Activated effector memory CD4-positive, alpha-beta T cell treated with anti-CD3 and anti-CD28 coated beads, Interleukin-2, amount 50 U/mL, for 16 hours (primary cell): ENCODE measurements around the gene KLHL29.

Experiments
- DNase-seq: peaks from one replicate; pipeline ENCODE4 v3.0.0-alpha.2; 2020

KLHL29 gene

DNA sequence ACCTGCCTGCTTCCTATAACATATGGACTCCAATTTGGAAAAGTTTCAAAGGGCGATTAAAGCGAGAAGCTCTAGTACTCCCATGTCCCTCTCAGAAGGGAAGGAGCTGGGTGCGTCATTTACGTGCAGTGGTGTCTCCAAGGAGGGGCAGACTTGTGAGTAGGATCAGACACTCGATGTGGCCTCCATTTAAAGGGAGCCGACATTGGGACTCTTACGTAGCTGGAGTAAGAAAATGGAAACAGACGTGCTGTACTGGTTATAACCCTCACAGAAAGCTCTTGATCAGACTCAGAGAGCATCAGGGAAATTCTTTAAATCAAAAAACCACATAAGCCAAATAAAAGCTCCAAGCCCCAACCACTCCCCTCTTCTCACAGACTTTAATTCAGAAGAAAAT, 198.5 kb downstream of the KLHL29 start:
- no peak for DNase-seq

DNA sequence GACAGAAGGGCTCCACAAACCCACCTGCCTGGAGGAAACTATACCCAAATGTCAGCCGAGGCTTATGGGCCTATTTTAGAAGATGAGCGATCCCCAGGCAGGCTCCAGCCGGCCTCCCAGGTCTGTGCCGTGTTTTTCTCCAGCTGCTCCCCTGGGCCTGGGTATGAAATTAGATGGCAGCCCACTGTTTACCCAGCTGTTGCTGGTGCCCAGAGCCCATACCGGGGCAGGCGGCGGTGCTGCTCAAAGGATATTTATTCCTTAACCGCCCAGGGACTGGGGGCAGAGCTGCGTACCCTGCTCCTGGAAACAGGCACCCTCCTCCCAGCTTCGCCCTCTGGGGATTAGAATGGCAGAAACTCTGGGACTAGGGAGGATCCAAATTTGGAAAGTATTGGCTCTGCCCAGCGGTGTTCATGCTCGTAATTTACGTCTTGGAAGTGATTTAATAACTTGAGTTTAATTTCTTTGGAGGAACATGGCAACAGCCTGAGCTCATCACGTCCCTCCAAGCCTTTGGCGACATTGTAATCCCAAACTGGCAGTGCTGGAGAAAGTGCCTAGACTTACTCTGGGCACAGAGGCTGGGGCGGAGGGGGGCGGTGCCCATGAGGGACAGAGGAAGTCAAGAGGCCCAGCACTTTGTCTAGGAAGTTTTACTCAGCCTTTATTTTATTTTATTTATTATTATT, 199.2 kb downstream of the KLHL29 start:
- no peak for DNase-seq

DNA sequence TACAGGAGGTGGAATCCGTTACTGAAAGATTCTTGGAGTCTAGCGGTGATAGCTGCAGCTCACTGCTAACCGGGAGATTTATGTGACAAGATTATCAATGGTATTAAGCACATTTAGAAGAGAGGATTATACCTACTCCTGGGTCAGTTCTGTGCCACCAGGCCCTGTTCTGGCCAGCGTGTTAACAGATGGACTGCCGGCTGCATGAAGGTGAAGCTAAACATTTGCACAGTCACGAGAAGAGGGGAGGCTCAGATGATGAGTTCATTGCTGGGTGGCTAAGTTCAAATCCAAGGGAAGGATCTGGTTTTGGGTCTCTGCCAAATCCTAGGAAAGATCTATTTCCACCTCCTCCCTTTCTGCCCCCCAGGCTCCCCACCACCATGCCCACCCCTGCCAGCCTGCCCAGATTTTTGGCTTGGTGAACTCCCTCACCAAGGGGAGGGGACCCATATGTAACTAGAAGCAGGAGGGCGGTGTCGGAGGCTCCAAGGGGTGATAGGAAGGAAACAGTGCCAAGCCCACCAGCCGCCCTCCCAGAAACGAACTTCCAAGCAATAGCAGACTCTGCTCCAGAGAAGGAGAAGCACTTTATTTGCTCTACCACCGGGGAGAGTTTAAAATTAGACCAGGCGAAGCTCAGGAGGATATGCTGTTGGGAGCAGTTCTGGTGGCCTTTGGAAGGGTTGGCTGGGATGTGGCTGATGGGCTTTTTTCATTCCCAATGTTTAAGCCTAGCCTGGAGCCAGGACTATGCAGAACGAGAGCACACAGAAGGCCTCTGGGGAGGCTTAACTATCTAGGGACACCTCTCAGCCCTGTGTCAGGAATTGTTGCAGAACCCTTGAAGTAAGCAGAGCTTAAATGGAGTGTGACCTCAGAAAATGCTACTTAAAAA, 200.5 kb downstream of the KLHL29 start:
- DNase-seq: no peak

- no peak for DNase-seq
Observed at GRCh38 chr2:23586741-23587306, 201.8 kb downstream of the KLHL29 start.

GRCh38 chr2:23587341-23587880, 202.4 kb downstream of the KLHL29 start:
- DNase-seq: no peak

- DNase-seq: no peak
Observed at GRCh38 chr2:23588106-23588505, 203.1 kb downstream of the KLHL29 start.

DNA sequence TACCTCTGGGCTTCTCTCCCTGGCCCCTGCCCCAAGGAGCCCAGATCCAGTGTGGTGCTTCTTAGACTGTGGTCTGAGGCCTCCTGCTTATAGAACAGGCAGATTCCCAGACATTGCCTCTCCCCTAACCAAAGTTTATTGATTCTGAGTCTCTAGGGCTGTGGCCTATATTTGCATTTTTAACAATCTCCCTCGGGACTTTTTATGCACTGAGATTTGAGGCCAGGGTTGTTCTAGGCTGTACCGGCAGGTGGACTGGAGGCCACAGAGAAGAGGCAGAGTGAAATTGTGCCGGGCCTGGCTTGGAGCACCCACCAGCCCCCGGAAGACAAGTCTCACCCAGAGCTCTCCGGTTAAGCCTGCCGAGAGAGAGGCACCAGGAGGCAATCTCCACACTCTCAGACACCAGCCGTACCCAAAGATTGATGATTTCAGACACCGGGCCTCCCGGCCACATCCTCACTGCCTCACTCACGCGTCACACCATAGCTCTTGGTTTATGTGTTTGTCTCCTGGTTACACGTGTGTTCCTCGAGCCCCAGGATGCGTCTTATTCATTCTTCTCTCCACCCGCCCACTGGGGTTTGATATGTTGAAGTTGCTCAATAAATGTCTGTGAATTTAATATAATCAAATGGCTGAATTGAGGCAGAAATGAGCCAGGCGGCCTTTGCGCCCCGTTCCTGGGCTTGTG, 203.7 kb downstream of the KLHL29 start:
- no peak for DNase-seq

GRCh38 chr2:23589220-23589647, 204.3 kb downstream of the KLHL29 start:
- no peak for DNase-seq

DNA sequence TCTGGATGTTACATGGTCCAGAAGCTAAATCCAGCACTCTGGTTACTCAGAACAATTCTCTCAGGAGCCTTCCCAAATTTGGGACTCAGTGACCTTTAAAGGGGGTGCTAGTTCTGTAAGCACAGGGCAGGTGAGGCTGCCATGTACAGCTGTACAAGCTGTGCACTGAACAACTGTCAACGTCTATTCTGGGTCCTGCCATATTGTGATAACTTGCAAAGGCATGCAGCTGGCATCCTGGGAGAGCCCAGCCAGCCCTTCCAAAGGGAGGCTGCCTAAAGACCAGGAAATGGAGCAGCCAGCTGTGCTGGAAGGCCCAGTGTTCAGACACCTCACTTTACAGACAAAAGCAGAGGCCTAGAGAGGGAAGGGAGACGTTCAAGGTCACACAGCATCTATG, 204.8 kb downstream of the KLHL29 start:
- no peak for DNase-seq

DNA sequence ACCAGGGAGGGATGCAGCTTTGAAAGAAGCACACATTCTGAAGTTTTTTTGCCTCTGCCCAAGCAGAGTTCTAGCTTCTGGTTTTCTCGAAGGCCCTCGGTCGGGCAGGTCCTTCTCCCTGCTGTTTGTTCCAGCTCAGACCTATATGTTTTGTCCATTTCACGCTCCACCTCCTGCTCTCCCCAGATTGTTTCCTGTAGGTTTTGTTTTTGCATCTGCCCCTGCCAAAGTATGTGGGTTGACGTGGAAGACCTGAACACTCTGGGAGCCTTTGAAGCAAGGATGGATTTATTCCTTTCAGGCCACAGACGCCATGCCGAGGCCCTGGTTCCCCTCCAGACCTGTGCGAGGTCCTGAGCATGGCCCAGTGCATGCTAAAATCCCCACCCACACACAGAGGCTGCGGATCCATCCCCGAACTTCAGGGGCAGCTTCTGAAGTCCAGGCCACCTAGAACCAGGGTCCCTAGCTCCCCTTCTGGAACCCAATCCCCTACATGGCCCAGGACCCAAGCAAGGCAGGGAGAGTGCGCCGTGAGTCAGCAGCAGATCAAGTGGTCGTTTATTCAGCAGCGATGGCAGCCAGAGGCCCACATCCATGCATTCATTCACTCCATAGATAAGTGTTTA, 205.4 kb downstream of the KLHL29 start:
- peak; percentile 16 for DNase-seq

DNA sequence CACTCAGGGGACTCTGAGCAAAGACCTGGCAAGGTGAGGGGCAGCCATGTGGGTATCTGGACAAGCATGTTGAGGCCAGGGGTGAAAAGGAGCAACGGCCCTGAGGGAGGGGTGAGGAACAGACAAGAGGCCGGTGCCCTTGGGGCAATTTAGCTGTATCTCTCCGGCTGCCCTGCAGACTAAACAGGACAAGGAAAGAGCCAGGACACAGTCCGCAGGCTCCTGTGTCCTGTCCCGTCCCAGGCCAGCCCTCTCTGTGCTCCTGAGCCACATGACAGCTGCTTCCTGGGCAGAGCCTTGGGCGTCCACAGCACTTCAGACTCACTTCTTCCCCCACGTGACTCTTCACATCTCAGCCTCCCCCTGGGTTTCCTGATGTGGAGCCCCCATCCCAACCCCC, 206.1 kb downstream of the KLHL29 start:
- DNase-seq: no peak

DNA sequence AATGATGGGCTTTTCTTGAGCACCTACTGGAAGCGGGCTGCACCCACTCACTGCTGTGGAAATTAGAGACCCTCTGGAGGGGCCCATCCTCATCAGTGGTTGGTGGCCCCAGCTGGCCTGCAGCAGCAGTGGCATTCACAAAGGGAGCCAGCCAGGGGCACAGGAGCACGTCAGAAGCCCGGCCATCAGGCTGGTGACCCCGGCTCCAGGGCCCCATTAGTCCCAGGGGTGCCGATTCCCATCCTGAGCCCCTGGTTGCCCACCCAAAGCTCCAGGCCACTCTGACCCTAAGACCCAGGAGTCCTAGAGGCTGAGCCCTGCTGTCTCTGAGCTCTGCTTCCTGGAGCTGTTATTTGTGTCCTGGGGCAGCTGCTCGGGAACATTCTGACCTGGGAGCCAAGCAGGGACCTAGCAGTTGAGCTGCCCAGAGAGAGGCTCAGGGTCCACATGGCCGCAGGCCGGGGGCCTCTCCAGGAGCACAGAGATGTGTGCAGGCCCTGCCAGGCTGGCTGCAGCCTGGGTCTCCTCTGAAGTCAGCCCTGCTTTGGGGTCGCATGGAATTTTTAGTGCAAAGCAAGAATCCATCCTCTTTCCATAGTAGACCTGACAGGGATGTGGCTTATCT, 207.2 kb downstream of the KLHL29 start:
- DNase-seq: no peak

GRCh38 chr2:23592898-23593751, 208.1 kb downstream of the KLHL29 start:
- no peak for DNase-seq

DNA sequence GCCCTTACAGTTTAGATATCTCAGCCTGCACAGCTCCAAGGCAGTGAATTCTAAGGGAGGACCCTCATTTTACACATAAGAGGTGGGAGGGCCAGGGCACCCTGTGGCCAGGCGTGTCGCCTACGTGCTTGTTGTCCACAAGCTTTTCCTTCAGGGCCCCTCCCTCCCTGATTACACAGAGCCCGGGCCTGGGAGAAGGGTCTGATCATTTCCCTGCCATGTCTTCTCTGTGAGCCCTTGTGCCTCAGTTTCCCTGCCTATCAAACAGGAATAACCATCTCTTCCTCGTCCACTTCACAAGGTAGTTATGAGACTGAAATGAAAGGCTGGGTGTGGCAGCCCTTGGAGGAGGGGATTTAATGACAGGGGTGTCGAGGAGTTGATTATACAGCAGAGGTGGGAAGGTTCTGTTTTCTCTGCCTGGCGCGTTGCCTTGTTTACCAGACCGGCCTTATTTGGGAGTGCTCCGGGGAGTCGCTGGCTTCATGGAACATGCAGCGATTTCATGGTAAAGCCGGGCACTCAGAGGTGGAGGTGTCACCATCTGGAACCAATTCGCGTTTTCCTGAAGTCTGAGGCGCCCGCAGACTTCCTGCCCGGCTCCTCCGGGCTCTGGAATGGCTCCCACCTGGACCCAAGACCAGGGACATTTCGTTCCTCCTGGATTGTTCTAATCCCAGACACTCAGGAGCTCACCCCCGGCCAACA, 208.9 kb downstream of the KLHL29 start:
- peak; percentile 41 for DNase-seq

- no peak for DNase-seq
Observed at GRCh38 chr2:23594460-23594825, 209.5 kb downstream of the KLHL29 start.

DNA sequence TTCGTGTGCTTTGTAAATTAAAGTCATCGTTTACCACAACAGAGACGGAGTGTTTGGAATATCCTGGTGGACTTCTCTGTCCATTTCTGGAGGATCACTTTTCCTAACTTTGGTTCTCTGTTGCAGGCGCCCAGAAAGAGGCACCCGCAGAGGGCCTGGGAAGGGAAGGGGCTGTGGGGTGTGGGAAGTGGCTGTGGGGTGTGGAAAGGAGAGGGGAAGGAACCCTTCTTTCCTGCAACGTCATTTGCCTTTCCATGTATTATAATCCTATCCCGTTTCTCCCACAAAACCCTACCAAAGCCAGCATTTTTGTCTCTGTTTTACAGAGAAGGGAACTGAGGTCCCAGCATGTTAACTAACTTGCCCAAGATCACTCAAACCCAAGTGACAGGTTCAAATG, 210.0 kb downstream of the KLHL29 start:
- DNase-seq: no peak

GRCh38 chr2:23595601-23596251, 210.7 kb downstream of the KLHL29 start:
- DNase-seq: no peak

DNA sequence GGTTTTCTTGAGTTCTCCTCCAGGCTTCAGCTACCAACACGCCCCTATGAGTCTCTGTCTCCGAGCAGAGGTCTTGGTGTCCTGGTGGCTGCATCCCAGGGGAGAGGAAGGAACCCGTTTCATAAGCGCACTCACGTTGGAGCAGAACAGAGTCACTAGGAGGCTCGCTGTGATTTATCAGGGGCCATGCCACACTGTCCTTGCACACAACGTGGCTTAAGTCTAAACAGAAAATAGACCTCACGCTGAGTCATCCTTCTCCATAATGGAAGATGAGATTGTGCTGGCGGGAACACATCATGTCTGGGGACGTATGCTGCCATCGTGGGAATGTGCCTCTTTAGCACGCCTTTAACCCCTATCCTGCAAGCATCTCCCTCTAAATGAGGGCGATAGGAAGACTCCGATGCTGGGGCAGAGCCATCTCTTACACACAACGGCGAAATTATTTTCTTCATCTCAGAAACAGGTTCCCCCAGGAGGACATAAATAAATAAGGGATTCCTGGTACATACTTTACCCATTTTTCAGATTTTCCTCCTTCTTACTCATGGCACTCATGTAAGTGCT, 211.4 kb downstream of the KLHL29 start:
- no peak for DNase-seq

- DNase-seq: no peak
Observed at GRCh38 chr2:23597687-23598086, 212.7 kb downstream of the KLHL29 start.

- no peak for DNase-seq
Observed at GRCh38 chr2:23599006-23599405, 214.0 kb downstream of the KLHL29 start.
